Measurements from ENCODE around the gene TNIK.
"Not testable (repeated sequence)": the region's sequence is repeated elsewhere in the genome, so short reads cannot be mapped to it uniquely, and the experiment has no call there.

The TNIK gene

DNA sequence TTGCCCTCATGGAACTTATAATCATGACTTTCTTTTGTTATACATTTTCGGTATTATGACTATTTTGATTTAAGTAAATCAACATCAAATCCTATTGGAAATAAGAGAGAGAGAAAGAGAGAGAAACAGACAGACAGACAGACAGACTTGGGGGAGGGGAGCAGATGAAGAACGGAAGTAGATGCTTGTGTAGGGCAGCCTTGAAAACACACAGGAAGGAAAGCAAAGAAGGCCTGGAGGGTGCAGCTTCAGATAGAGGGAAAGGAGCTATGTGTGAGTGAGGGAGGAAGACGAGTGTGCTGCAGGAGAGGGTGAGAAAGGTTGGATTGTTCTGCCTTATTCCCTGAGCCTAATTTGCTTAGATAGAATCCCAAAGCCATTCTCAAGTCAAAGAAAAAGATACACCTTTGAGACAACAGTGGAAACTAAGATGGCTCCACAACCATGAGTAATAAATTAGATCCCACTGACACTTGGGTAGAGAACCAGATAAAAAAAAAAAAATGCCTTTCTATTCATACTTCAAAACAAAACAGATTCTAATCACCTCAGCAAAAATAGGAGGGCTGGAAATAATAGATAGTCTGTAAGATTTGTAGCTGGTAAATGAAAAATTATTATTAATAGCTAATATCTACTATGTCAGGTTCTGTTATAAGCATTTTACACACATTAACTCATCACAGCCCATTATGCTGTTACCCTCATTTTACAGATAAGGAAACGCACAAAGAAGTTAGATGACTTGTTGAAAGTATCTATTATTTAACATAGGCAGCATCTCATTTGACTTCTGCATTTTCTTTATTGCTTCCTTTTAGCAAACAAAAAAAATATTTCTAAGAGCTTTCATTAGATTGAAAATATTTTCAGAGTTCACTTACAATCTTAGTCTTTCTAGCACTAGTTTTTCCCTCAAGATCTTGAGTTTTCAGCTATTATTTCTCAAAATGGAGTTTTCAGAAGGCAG is 214.1 kb downstream of the TNIK start:
- H3K4me3 ChIP-seq (ENCODE audit: low read depth, low read length): no peak overlapping the region
- TF ChIP-seq, protein P1, sequence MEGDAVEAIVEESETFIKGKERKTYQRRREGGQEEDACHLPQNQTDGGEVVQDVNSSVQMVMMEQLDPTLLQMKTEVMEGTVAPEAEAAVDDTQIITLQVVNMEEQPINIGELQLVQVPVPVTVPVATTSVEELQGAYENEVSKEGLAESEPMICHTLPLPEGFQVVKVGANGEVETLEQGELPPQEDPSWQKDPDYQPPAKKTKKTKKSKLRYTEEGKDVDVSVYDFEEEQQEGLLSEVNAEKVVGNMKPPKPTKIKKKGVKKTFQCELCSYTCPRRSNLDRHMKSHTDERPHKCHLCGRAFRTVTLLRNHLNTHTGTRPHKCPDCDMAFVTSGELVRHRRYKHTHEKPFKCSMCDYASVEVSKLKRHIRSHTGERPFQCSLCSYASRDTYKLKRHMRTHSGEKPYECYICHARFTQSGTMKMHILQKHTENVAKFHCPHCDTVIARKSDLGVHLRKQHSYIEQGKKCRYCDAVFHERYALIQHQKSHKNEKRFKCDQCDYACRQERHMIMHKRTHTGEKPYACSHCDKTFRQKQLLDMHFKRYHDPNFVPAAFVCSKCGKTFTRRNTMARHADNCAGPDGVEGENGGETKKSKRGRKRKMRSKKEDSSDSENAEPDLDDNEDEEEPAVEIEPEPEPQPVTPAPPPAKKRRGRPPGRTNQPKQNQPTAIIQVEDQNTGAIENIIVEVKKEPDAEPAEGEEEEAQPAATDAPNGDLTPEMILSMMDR (IDR thresholded peaks at IDR 0.05; ENCODE audit: low read depth, low read length): no peak

DNA sequence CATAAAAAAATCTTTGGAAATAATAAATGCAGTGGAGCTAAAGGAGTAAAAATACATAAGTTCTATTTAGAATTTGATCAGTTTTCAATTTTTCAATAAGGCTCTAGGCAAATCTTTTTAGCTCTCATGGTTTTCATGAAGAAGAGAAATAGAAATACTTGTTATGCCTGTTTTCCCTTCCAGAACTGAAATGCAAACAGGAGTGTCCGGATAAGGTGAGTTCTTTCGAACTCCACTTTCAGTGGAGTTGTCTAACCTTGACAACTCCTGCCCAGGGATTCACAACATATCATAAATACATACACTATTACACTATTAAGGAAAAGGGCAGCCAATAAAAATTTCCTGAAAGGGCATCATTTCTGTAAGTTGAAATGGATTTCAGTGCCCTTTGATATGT is 217.3 kb downstream of the TNIK start:
- TF ChIP-seq, protein P1 (IDR thresholded peaks at IDR 0.05; ENCODE audit: low read depth, low read length): no peak
- no peak overlapping the region for H3K4me3 ChIP-seq (ENCODE audit: low read depth, low read length)

- TF ChIP-seq, protein P1 (IDR thresholded peaks at IDR 0.05; ENCODE audit: low read depth, low read length): no peak
- no peak overlapping the region for H3K4me3 ChIP-seq (ENCODE audit: low read depth, low read length)
These were observed 218.0 kb downstream of the TNIK start for GRCh38 chr3:171242170-171242569.

GRCh38 chr3:171241655-171242054 is 218.6 kb downstream of the TNIK start:
- not testable (repeated sequence) for H3K4me3 ChIP-seq (ENCODE audit: low read depth, low read length)

GRCh38 chr3:171240504-171240835 is 219.7 kb downstream of the TNIK start:
- TF ChIP-seq, protein P1 (IDR thresholded peaks at IDR 0.05; ENCODE audit: low read depth, low read length): no peak
- no peak overlapping the region for H3K4me3 ChIP-seq (ENCODE audit: low read depth, low read length)

GRCh38 chr3:171239757-171240503 is 220.3 kb downstream of the TNIK start:
- TF ChIP-seq, protein P1 (IDR thresholded peaks at IDR 0.05; ENCODE audit: low read depth, low read length): no peak
- no peak overlapping the region for H3K4me3 ChIP-seq (ENCODE audit: low read depth, low read length)

- TF ChIP-seq, protein P1 (IDR thresholded peaks at IDR 0.05; ENCODE audit: low read depth, low read length): no peak
- no peak overlapping the region for H3K4me3 ChIP-seq (ENCODE audit: low read depth, low read length)
These were observed 223.2 kb downstream of the TNIK start for GRCh38 chr3:171237009-171237385.

Measured in WI38 (cell line).